T1000 (cell line): ENCODE data around the gene RNF8.

Experiments
- DNase-seq: peaks from one replicate; lab custom pipeline; 2025; ENCODE audit warnings: mixed read lengths; lab: John Stamatoyannopoulos, UW

Gene RNF8

DNA sequence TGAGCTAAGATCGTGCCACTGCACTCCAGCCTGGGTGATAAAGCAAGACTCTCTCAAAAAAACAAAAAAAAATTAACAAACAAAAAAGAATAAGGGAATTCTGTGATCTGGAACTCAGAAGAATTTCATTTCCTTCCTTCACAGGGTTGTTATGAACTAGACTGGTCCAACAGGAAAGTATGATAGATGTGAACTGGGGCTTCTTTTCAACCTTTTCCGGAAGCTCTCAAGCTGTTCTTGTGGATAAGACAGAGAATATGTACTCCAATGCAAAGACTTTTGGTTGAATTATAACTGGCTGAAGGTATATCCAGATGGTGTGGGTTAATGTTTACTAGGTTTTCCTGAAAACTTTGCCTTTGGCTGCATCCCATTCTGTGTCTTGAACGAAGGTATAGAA lies 5.3 kb downstream of the RNF8 start:
- no peak for DNase-seq

DNA sequence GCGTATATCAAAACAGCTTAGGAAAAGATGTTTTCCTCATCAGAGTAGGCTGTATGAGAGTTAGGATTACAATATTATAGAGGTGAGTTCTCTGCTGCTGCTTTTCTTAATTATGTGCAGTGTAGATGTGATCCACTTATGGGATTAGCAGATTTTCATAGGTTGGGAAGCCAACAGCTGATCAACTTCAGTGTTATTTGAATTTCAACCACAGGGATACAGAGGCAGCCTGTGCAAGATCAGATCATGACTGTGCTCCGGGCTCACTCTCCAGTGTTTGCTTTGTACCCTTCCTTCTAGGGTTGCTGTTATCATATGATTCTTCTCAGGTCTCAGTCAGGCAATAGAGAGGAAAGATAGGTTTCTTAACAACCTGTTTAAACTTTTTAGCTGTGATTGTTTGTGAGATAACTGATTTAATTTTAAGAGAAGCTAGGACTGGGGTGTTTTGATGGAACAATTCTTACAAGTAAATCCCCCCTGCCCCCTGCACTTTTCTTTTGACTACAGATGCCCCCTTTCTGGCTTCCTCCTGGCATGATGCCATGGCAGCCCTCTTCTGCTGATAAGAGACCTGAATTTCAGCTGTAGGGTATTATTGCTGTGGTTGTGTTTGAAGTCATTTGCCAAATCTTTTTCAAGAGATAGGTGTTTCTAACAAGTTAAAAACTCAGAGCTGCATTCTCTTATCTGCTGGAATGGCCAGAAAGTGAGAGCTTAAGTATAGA lies 8.5 kb downstream of the RNF8 start:
- no peak for DNase-seq

DNA sequence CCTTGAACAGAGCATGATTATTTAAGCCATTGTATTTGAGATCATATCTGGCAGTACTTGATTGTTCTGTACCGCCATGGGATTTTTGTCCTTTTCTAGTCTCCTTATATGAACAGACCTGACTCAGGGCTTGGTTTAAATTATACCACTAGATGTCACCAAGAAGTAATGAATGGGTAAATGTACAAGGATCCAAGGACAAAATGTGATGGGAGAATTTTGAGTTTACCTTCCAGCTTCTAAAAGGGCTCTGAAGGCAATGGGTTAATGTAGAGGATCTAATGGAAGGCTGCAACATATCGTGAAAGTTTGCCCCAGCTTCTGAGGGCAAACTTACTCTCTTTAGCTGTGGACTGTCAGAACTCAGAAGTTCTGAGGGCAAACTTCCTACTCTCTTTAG lies 12.0 kb downstream of the RNF8 start:
- DNase-seq = no peak

DNA sequence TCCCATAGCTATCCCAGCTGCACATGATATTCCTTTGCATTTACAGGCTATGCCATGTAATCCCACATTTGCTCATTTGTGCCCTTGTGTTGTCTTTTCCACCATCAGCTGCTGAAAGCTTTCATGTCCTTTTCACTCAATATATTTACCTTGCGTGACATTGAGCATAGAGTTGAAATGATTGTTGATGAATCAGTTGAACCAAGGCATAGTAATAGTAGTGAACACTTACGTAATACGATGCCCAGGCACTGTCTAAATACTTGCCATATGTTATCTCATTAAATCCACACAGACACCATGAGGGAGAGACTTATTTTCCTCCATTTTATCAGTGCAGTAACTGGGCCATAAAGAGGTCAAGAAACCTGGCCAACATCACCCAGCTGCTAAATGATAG lies 13.1 kb downstream of the RNF8 start:
- DNase-seq = no peak

DNA sequence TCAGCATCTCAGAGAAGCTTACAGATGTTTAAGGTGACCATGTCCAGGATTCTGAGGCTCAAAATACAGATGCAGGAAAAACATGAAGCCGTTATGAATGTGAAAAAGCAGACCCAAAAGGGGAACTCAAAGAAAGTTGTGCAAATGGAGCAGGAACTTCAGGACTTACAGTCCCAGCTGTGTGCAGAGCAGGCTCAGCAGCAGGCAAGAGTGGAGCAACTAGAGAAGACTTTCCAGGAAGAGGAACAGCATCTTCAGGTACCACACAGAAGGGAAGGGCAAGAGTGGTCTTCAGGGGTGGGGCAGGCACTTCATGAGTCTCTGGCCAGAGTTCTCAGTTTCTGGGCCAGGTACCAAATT lies 15.2 kb downstream of the RNF8 start:
- DNase-seq = no peak

DNA sequence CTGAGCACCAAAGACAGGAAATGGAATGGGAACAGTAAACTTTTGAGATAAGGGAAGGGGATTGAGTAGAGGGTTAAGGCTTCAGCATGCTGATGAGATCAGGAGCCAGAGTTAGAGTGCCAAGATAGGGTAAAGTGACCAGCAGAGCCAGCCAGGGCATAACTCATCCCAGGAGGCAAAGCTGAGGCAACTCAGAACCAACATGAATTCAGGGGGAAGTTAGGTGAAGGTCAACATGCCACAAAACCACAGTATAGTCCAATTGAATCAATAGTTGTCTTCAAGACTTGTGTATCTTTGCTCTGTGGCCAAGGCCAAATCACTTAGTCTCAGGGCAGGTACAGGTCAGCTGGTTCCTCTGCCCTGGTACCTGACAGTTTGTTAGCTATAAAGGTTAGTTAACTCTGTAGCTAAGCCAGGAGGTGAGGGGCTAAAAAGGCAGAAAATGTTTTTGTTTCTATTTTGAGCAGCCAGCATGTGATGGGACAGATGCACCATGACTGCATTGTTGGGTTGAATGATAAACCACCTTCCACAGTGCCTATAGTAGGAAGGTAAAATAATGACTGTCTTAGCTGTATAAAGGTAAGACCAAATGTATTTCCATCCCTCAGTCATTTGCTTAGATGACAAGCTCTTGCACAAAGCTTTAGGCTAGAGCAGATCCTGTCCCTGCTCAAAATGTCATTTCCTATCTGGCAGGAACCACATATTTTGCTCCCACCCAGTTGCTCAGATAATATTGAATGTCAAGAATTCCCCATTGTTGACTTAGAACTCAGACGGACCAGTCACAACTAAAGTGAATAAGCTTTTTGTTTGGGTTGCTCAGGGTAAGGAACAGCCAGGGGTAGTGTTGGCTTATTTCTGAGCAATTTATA lies 15.8 kb downstream of the RNF8 start:
- DNase-seq = no peak

DNA sequence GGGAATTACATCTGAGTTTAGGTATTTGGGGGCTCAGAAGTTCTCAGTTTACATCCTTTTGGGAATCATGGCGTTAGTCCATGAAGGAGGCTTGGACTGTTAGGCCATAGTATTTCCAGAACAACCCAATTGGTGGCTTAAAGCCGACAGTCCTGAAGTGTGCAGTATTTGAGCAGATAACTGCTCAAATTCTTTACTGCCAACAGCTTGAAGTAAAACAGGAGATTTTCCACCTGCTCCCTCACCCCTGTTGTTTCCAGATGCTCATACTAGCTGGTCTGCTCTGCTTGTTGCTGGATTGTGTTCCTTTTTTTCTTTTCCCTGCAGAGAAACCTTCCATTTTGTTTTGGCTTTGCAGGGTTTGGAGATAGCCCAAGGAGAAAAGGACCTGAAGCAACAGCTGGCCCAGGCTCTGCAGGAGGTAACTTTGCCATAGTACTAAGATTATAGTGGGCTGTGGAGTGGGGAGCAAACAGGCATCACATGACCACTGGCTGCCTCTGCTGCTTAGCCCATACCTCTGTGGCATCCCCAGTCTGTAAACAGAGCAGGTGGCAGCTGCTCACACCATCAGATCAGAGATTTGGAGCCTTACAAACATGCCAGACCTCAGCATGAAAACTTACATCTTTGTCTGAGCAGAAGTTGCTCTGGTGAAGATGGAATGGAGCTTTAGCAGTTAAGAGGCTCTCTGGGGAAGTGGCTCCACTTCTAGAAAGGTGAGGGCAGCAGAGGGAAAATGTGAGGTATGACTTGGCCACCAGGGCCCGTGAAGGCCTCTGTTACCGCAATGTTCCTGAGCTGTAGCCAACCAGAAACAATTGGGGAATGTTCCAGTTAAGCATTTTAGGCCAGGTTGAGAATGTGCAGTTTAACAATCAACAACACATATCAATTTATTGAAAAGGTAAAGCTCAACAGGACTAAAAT lies 17.6 kb downstream of the RNF8 start:
- no peak for DNase-seq

DNA sequence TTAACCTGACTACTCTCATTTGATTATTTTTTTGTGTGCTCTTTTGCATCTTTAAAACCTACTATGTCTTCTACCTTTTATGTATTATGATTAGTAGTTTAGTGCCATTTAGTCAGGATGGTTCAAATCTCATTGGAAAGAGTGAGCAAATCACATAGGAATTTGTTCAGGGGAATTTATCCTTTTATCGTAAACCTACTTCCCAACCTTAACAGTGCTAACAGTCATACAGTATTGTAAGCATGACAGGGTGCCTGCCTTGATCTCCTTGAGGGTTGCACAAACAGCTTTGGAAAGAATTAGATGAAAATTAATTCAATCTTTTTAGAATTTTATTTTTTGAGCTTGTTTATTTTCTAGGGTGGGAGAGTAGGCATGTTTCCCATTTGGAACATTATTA lies 18.3 kb downstream of the RNF8 start:
- DNase-seq = no peak

DNA sequence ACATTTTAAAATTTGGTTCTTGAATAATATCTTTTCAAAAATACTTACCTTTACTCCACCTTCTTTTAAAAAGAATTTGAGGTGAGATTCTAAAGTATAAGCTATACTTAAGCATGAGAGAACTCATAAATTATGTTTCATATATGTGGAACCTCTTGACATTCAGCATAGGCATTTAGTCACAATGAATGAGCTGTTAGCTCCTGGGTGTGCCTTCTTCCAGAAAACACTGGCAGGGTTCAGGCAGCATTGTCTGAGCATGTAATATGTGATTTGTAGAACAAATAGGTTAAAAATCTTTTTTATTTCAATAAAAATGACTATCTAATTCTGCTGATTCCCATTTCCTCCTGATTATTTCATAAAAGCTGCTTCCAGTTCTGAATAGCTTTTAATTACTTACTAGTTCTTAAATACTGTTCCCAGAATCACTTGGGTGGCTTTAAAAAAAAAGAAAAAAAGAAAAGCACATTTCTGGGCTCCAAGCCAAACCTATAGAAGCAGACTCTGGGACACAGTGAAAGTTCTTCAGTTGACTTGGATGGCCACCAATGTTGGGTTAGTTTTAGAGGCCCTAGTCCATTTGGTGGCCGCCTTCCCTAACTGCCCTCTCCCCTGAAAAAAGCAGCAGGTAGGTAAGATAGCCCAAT lies 20.2 kb downstream of the RNF8 start:
- no peak for DNase-seq

DNA sequence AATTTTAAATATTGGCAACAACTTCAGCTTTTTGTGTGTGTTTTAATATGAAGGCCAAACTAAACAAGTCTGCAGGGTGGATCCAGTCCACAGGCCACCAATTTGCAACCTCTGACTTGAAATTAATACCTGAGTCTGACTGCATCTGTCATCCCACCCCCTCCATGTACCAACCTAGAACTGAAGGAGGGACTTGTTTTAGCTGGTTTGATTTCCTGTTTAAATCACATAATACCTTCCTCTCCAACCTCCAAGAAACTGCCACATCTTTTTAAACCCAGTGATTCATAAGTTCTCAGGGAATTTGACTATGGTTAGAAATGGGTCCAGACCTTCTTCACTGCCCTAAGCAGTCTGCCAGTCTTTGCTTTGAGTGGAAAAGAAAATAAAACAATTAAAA lies 21.6 kb downstream of the RNF8 start:
- no peak for DNase-seq

DNA sequence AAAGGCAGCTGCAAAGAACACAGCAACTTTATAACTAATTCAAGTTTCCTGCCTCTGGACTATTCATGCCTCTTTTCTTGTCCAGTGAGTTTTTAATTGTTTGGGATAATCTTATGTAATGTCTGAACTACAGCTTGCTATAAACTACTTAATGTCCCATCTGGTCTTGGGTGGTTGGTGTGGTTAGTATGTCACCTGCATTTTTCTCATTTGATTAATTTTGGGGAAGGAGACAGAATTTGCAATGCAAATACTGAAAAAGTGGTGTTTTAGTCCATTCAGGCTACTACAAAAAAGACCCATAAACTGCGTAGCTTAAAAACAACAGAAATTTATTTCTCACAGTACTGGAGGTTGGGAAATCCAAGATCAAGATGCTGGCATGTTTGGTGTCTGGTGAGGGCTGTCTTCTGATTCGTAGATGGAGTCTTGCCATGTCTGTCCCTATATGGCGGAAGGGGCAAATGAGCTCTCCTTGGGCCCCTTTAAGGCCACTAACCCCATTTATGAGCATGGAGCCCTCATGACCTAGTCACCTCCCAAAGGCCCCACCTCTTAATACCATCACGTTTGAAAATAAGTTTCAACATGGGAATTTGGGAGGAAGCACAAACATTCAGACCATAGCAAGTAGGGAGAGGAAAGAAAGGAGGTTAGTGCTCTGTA lies 22.4 kb downstream of the RNF8 start:
- no peak for DNase-seq

DNA sequence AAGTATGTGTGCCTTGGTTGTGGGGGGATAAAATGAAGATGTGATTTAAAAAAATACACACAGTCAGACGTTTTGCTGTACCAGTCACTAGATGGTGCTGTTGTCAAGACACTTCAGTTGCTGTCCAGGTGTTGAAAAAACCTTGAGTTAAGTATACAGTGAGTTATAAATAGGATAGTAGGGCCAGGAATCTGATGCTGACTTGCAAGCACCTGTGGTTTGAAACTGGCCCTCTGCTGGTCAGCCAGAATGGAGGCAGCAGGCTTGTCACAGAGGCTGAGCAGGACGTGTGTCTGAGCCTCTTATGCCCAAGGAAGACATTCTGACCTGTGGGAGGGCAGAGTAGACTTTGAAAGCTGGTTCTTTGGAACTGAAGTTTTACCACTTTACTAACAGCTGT lies 27.8 kb downstream of the RNF8 start:
- DNase-seq = no peak

DNA sequence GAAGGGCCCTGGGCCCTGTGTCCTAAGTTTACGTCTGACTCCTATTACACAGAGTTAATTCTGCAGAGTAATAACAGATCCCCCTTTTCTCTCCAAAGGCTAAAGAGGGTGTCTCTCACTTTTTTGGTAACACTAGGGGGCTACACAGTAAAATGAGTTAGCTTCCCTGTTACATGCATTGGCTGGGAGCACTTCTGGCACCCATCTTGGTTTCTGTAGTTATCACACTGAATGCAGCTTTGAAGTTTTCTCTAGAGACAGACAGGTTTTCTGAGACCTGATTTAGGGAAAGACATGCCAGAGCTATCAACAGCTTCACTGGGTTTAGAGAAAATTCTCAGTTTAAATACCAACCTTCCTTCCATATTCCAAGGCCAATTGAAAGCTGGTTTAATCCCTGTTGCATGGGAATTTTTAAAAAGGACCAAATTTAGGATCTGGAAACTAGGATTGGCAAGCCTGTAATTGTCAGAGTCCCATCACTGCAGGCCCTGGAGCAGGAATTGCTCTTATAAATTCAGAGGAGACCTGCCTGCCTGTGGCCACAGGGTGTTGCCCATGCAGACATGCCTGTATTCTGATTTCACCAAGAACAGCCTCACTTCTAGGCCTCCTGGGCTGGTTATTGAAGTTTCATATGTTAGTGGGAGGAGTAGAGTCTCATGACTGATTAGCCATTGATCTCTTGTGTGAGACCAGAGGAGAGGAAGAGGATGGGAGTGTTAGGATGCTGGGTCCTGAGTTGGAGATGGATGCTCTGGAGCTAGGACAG lies 29.4 kb downstream of the RNF8 start:
- DNase-seq = no peak

DNA sequence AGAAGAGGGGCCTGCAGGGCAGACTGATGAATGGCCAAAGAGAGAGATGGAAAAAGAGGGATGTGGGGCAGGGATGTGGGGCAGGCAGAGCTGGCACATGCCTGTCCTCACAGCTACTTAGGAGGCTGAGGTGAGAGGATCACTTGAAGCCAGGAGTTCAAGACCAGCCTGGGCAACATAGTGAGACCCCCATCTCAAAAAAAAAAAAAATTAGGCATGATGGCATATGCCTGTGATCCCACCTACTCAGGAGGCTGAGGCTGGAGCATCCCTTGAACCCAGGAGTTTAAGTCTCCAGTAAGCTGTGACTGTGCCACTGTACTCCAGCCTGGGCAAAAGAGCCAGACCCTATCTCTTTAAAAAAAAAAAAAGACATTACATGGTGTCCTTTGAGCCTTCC lies 34.8 kb downstream of the RNF8 start:
- DNase-seq = no peak

DNA sequence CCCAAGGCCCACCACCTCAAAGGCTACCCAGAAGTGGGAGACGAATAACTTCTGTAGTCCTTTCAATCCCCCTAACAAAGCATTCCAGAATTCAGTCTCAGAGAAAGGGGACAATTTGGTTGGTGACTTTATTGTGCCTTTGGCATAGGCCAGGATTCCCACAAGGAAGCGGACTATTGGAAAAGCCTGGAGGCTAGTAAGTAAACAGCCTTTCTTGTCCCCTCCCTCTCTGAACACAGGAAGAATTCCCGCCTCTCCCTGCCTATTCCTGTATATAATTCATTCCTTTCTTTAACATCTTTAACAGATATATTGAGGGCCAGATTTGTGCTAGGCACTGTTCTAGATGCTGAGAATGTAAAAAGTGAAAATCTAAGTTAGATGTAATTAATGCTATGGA lies 36.1 kb downstream of the RNF8 start:
- no peak for DNase-seq

DNA sequence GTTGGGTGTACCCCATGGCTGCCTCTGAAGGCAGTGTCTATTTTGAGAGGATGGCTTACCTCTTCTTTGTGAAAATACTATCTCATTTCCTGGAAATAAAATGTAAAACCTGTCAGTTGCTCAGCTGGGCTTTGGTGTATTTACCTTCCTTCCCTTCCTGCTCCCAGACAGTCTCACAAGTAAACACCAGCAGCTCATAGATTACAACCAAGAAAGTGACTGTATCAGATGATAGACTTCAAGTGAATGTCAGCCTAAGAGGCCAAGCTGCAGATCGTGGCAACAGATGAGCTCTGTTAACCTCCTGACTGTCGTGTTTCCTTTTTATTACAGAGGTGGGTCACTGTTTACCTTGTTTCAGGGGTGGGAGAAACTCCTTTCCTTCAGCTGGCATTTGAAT lies 37.3 kb downstream of the RNF8 start:
- DNase-seq = no peak

DNA sequence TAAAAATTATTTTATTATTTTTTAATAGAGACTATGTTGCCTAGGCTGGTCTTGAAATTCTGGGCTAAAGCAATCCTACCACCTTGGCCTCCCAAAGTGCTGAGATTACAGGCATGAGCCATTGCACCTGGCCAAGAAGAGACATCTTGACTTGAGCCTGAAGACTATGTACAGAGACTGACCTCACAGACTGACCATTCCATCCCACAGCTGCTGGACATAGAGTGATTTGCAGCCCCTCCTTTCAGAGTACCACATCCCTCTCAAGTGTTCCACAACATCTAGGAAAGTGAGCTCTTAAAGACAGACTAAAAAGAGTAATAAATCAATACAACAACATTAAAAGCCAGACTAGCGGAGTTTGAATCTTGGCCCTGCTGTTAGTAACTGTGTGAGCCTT lies 39.0 kb downstream of the RNF8 start:
- no peak for DNase-seq

DNA sequence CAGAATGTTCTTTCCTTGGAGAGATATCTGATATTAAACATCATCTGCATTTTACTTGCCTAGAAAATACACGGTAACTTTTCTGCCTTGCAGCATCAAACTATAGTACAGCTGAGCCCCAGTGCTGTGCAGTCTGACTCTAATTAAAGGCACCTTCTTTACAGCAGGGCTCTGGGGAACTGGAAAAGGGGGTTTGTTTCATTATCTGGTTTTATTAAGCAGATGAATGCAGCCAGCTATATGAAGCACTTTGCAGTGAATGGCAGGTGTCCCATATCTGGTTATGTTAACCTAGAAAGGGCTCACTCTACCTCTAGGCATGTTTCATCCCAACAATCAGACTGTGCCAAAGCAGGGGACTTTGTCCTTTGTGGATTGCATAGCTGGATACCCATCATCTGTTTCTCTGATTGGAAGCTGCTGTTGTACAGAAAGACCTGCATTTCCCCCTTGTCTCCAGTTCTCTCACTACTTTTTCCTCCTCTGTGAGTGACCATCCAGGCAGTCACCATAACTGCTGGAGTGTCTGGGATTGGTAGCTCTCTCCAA lies 39.7 kb downstream of the RNF8 start:
- DNase-seq = no peak

DNA sequence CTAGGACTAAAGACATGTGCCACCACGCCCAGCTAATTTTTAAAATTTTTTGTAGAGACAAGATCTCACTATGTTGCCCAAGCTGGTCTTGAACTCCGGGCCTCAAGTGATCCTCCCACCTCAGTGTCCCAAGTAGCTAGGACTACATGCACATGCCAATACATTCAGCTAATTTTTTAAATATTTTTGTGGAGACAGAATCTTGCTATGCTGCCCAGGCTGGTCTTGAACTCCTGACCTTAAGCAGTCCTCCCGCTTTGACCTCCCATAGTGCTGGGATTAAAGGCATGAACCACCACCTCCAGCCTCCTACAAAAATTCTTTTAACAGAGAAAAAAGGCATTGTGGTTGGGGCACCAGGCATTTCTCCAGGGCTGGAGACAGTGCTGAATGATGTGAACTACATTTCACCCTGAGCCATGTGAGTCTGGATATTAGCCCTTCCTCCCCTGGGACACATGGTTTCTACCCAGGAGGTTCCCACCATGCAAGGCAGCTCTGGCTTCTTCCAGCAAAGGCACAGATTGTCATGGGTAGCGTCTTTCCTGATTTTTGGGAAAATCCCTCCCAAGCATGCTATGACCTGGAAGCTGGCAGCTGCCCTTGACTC lies 42.9 kb downstream of the RNF8 start:
- DNase-seq = no peak

DNA sequence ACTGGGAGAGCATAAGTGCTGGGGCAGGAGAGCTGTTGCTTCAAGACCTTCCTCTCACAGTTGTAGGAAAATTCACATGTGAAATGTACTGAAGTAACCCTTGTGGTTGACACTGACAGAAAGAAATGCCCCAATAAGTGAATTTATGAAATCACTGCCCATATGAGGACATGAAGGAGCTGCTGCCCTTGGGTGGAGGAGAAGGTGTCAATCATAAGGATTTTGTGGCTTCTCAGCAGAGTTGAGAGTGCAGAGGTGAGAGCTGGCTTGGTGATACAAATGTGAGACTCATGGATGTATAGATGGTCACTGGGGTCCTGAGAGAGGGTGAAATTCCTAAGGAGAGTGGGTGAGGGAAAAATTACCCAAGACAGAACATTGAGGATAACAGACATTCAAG lies 45.3 kb downstream of the RNF8 start:
- DNase-seq = no peak
